HFF-Myc (cell line): Measurements from ENCODE around the gene YBEY.

Experiments used
- DNase-seq: peaks from one replicate; pipeline ENCODE4 v3.0.0-alpha.2; 2011; ENCODE audit warnings: low read depth; ENCODE audit errors: extremely low read depth
- H3K4me3 ChIP-seq: replicated peaks from 2 replicates; pipeline ENCODE4 v1.5.1; 2011; ENCODE audit warnings: low read depth, mild to moderate bottlenecking, control low read depth, low read length
- CTCF ChIP-seq: IDR thresholded peaks from 2 replicates; pipeline ENCODE4 v1.5.1; 2012; ENCODE audit warnings: mild to moderate bottlenecking, low read depth, low read length, control low read depth; ENCODE audit errors: missing control alignments

YBEY gene

DNA sequence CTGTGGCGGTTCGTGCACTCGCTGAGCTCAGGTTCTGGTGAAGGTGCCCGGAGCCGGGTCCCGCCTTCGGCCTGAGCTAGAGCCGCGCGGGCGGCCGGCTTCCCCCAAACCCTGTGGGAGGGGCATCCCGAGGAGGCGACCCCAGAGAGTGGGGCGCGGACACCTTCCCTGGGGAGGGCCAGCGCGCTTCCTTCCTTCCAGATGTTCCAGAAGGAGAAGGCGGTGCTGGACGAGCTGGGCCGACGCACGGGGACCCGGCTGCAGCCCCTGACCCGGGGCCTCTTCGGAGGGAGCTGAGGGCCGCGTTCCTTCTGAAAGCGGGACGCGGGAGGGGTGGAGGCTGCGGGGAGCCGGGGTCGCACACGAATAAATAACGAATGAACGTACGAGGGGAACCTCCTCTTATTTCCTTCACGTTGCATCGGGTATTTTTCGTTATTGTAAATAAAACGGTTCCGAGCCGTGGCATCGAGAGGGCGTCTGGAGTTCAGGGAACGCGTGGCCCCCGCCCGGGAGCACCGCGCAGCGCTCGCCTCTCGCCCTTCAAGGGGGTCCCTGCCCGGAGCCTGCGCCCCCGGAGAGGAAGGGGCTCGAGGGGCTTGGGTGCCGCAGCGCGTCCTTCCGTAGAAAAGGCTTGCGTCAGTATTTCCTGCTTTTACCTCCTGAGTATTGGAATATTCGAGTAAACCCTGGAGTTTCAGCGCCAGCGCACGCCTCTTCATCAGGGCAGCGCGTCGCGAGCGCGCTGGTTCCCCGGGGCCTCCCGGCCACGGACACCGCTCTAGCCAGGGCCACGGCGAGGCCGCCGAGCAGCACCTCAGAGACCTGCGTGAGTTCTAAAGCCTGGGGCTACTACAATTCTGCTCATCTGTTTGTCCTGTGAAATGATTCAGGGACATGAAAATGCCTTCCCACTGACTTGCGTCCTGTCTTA is 11.5 kb downstream of the YBEY start:
- H3K4me3 ChIP-seq = no peak overlapping the region
- DNase-seq = no peak
- no peak for TF ChIP-seq CTCF

GRCh38 chr21:46299167-46299566 is 13.0 kb downstream of the YBEY start:
- DNase-seq = no peak
- H3K4me3 ChIP-seq = no peak overlapping the region
- no peak for TF ChIP-seq CTCF

DNA sequence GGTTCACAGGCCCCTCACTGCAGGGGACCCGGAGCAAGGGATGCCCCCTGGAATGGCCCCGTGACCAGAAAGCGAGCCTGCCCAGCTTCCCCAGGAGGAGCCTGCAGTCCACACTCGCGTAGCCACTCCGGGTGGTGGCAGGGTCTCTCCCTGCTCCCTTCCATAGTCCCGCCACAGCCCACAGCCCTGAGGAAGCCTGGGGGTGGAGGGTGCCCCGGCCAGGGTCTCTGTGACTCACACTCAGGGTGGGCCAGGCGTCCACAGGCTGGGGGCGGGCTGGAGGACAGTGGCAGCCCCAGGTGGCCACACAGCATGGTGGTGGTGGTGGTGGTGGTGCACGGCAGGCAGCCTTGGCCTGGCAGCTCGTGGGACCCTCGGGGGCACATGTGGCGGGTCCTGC is 15.6 kb downstream of the YBEY start:
- no peak for TF ChIP-seq CTCF
- no peak for DNase-seq
- no peak overlapping the region for H3K4me3 ChIP-seq

GRCh38 chr21:46304437-46304836 is 18.3 kb downstream of the YBEY start:
- TF ChIP-seq CTCF = no peak
- DNase-seq = no peak
- H3K4me3 ChIP-seq = no peak overlapping the region

GRCh38 chr21:46304955-46305354 is 18.8 kb downstream of the YBEY start:
- DNase-seq = no peak
- no peak overlapping the region for H3K4me3 ChIP-seq
- TF ChIP-seq CTCF = no peak

GRCh38 chr21:46307625-46308024 is 21.5 kb downstream of the YBEY start:
- DNase-seq = no peak
- H3K4me3 ChIP-seq = no peak overlapping the region
- no peak for TF ChIP-seq CTCF
